GM19193 (cell line): ENCODE measurements around the gene PFAS.

ENCODE experiments used
- POLR2A ChIP-seq: IDR thresholded peaks from 4 replicates; pipeline ENCODE4 v1.6.1; 2011; ENCODE audit not compliant: insufficient read depth, insufficient read length; ENCODE audit errors: extremely low read depth

PFAS gene

DNA sequence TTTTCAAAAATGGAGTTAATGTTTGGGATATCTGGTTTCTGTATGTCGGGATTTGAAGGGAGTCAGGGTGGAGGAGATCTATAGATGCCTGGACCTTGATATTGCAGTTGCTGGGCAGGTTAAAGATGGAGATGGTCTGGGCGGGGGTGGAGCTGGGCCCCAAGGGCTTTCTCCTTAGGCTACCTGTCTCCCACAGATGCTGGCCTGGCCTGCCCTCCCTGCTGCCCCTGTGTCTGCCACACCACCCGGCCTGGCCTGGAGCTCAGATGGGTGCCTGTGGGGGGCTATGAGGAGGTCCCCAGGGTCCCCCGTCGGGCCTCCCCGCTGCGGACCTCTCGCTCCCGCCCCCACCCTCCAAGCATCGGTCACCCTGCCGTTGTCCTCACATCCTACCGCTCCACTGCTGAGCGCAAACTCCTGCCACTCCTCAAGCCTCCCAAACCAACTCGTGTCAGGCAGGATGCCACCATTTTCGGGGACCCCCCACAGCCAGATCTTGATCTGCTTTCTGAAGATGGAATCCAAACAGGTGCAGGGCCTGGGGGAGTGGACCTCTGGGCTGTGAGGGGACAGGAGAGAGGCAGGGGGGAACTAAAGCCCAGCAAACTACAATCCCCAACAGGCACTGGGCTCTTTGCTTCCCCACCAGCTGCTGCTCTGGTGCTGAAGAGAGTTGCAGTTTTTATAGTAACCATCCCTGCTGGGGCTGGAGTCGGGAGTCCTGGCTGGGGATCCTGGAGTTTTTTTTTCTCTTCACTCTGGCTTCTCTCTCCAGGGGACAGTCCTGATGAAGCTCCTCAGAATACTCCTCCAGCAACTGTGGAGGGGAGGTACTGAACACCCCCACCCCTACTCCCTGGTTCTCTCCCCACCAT is 63.9 kb downstream of the PFAS start:
- TF ChIP-seq POLR2A, result no peak

DNA sequence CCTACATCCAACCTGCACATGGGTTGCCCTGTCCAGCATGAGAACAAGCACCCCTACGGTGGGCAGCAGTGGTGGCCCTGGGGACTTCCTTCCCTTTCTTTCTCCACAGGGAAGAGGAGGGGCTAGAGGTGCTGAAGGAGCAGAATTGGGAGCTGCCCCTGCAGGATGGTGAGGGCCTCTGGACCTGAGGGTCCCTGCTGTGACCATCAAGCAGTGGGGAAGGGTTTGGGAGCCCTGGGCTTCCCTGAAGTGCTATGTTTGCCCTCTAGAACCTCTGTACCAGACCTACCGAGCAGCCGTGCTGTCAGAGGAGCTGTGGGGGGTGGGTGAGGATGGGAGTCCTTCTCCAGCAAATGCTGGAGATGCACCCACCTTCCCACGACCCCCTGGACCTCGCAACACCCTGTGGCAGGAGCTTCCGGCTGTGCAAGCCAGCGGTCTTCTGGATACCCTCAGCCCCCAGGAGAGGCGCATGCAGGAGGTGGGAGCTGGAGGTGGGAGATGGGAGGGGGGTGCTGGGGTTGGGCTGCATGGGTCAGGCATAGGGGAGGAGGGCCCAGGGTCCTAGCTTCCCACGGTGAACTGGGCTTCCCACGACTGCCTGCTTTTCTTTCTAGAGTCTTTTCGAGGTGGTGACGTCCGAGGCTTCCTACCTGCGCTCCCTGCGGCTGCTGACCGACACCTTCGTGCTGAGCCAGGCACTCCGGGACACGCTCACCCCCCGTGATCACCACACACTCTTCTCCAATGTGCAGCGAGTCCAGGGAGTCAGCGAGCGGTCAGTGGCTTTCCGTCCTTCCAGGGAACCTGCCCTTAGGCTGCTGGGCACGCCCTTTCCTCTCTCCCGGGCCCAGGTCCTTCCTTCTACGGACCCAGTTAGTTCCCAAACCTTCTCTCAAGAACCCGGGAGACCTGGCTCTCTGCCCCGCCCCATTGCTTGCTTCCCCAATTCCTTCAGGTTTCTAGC is 66.0 kb downstream of the PFAS start:
- TF ChIP-seq POLR2A, result no peak

DNA sequence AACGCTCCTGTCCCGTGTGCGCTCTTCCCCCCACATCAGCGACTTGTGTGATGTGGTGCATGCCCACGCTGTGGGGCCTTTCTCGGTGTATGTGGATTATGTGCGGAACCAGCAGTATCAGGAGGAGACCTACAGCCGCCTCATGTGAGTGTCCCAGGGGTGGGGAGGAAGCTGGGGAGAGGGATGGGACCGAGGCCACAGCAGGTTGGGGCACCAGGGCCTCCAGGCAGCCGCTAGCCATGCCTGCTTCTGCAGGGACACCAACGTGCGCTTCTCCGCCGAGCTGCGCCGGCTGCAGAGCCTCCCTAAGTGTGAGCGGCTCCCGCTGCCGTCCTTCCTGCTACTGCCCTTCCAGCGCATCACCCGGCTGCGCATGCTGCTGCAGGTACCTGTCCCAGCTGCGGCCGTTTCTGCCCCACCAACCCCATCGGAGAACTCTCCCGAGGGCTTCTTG is 66.7 kb downstream of the PFAS start:
- TF ChIP-seq POLR2A, result no peak

DNA sequence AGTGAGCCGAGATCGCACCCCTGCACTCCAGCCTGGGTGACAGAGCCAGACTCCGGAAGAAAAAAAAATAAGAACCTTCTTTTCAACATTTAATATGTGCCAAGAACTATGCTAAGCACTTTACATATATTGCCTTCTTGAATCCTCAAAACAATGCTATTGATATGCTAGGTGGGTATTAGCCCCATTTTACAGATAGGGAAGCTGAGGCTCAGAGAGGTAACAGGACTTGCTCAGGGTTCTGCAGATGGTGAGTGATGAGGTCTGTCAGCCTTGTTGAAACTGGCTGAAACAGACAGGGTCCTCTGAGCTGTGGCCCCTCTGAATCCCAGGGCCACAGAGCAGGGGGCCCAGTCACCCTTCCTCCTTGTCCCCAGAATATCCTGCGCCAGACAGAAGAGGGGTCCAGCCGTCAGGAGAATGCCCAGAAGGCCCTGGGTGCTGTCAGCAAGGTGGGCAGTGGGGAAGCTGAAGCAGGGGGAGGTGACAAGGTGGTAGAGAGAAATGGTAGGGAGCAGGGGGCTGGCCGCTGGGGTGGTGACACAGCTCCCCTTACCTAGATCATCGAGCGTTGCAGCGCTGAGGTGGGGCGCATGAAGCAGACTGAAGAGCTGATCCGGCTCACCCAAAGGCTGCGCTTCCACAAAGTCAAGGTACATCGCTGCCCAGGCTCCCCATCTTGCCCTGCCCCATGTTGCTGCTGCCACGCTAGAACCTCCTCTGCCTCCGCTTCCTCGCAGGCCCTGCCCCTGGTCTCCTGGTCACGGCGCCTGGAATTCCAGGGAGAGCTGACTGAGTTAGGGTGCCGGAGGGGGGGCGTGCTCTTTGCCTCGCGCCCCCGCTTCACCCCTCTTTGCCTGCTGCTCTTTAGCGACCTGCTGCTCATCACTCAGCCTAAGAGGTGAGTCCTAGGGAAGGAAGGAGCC is 69.2 kb downstream of the PFAS start:
- no peak for TF ChIP-seq POLR2A
